Endodermal cell (in vitro differentiated cells): Measurements from ENCODE around the gene SLC22A16. TPM values are rescaled to one million over a fixed set of nuclear protein-coding genes. Genes with fewer than 3 reads are reported as not detected.

ENCODE experiments used
- DNase-seq: peaks from one replicate; pipeline ENCODE4 v3.0.0-alpha.2; 2017
- H3K27ac ChIP-seq: 2 replicates; pipeline ENCODE4 v1.5.1; 2013; ENCODE audit warnings: mild to moderate bottlenecking, low read depth, low read length, moderate library complexity
- H3K27me3 ChIP-seq: 2 replicates; pipeline ENCODE4 v1.6.1; 2013; ENCODE audit warnings: mild to moderate bottlenecking, low read length, moderate library complexity; ENCODE audit not compliant: insufficient read depth, control insufficient read depth, poor library complexity, severe bottlenecking
- H3K36me3 ChIP-seq: 2 replicates; pipeline ENCODE4 v1.7.0; 2013; ENCODE audit warnings: mild to moderate bottlenecking, low read length, moderate library complexity; ENCODE audit not compliant: control insufficient read depth, insufficient read depth
- H3K4me1 ChIP-seq: one replicate; pipeline ENCODE4 v1.7.0; 2013; ENCODE audit warnings: low read length; ENCODE audit not compliant: control insufficient read depth, insufficient read depth
- H3K4me3 ChIP-seq: 2 replicates; pipeline ENCODE4 v1.5.1; 2013; ENCODE audit warnings: mild to moderate bottlenecking, low read length, moderate library complexity
- H3K9ac ChIP-seq: 2 replicates; pipeline ENCODE4 v1.6.1; 2013; ENCODE audit warnings: mild to moderate bottlenecking, low read length, moderate library complexity; ENCODE audit not compliant: poor library complexity, severe bottlenecking; ENCODE audit errors: extremely low read depth
- H3K9me3 ChIP-seq: 2 replicates; pipeline ENCODE4 v1.6.1; 2013; ENCODE audit warnings: mild to moderate bottlenecking, low read length, moderate library complexity; ENCODE audit not compliant: control insufficient read depth
- H3K27ac Mint-ChIP-seq: 2 replicates; pipeline ENCODE4 v1.8.0; 2020; ENCODE audit warnings: mixed read lengths
- H3K27me3 Mint-ChIP-seq: 2 replicates; pipeline ENCODE4 v1.8.0; 2021; ENCODE audit warnings: mild to moderate bottlenecking, mixed read lengths; ENCODE audit not compliant: insufficient read depth
- H3K36me3 Mint-ChIP-seq: 2 replicates; pipeline ENCODE4 v1.8.0; 2020; ENCODE audit warnings: low read depth, mixed read lengths
- H3K4me1 Mint-ChIP-seq: 2 replicates; pipeline ENCODE4 v1.8.0; 2020; ENCODE audit warnings: mixed read lengths
- H3K4me3 Mint-ChIP-seq: 2 replicates; pipeline ENCODE4 v1.8.0; 2020; ENCODE audit warnings: mild to moderate bottlenecking, moderate library complexity, mixed read lengths
- H3K9me3 Mint-ChIP-seq: 2 replicates; pipeline ENCODE4 v1.8.0; 2020; ENCODE audit warnings: mild to moderate bottlenecking, mixed read lengths
- WGBS, 2 experiments: methylation state at CpG; one replicate each; pipeline versions ENCODE4 v1.1.5 to v1.1.7; 2013; ENCODE audit warnings: missing lambda C conversion rate in 2 of 2, mixed read lengths in 1 of 2; ENCODE audit not compliant: insufficient coverage in 1 of 2, insufficient read length in 1 of 2; 5-methylcytosine and 5-hydroxymethylcytosine counted together
- total RNA-seq, 2 donors: library from RNA; stranded (reverse); fragmentation: NEBNext Ultra II Directional in 1 of 2; extraction: Animal tissue kit (Norgen Biotek cat#: 25700) in 1 of 2; gene quantifications; 2 replicates in 1 of 2; 3 replicates in 1 of 2; pipeline ENCODE4 v1.2.1, GENCODE V29; 2021
- TF ChIP-seq, protein P1 (sequence below): fragments of 200-600 bp; sonication (generic); conservative IDR thresholded peaks from 2 replicates; pipeline ENCODE4 v1.5.0; 2021; ENCODE audit warnings: antibody characterized with exemption, mild to moderate bottlenecking

Gene SLC22A16
- total RNA-seq, 2 donors from 2014 or later = not detected

- no peaks in the 10 kb centered on the region for H3K9me3 Mint-ChIP-seq
- peaks cover 10% of the 10 kb centered on the region for H3K27me3 Mint-ChIP-seq
- 94 to 100% methylated on average over 2 of the region's 2 CpGs for WGBS, 2 experiments
- H3K4me3 Mint-ChIP-seq = no peak overlapping the region
- no peak overlapping the region for H3K27ac Mint-ChIP-seq
- no peak overlapping the region for H3K9ac ChIP-seq
- no peak for DNase-seq
- H3K27me3 ChIP-seq = no peaks in the 10 kb centered on the region
- no peak overlapping the region for H3K4me3 ChIP-seq
- no peaks in the 10 kb centered on the region for H3K9me3 ChIP-seq
- no peak overlapping the region for H3K27ac ChIP-seq
- peaks cover 7% of the 10 kb centered on the region for H3K4me1 Mint-ChIP-seq
- H3K36me3 ChIP-seq = no peaks in the 10 kb centered on the region
- no peaks in the 10 kb centered on the region for H3K4me1 ChIP-seq
- TF ChIP-seq, protein P1, sequence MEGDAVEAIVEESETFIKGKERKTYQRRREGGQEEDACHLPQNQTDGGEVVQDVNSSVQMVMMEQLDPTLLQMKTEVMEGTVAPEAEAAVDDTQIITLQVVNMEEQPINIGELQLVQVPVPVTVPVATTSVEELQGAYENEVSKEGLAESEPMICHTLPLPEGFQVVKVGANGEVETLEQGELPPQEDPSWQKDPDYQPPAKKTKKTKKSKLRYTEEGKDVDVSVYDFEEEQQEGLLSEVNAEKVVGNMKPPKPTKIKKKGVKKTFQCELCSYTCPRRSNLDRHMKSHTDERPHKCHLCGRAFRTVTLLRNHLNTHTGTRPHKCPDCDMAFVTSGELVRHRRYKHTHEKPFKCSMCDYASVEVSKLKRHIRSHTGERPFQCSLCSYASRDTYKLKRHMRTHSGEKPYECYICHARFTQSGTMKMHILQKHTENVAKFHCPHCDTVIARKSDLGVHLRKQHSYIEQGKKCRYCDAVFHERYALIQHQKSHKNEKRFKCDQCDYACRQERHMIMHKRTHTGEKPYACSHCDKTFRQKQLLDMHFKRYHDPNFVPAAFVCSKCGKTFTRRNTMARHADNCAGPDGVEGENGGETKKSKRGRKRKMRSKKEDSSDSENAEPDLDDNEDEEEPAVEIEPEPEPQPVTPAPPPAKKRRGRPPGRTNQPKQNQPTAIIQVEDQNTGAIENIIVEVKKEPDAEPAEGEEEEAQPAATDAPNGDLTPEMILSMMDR = no peak
- H3K36me3 Mint-ChIP-seq = no peaks in the 10 kb centered on the region
These were observed 48.3 kb downstream of the SLC22A16 start for GRCh38 chr6:110428153-110428552.

DNA sequence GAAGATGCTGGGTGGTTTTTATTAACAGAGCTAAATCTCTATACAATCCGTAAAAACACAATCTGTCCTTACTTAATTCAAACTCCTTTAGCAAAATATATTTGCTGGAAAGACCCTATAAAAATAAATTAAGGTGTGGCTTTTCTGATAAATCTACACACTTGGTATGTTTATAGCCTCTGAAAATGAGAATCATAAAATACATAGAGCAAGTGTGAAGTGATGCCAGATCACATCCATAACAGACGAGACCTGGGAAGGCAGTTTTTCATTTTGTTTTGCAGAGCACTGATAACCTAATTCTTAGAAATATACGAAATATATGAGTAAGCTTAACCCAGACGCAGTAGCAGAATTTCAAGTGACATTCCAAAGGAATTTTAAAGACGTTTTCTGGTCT is 50.6 kb downstream of the SLC22A16 start:
- Histone ChIP-seq H3K9me3 (no peaks in the 10 kb centered on the region), H3K36me3 (no peaks in the 10 kb centered on the region), H3K4me3 (no peak overlapping the region), H3K27me3 (no peaks in the 10 kb centered on the region), H3K4me1 (no peaks in the 10 kb centered on the region), H3K27ac (no peak overlapping the region), H3K9ac (no peak overlapping the region)
- Mint-ChIP-seq H3K4me1 (peaks cover 7% of the 10 kb centered on the region), H3K4me3 (no peak overlapping the region), H3K36me3 (no peaks in the 10 kb centered on the region), H3K27ac (no peak overlapping the region), H3K9me3 (peaks cover 7% of the 10 kb centered on the region), H3K27me3 (peaks cover 10% of the 10 kb centered on the region)
- DNase-seq = no peak
- WGBS, 2 experiments = 76 to 98% methylated on average over 3 to 5 of the region's 5 CpGs
- TF ChIP-seq, protein P1 = no peak

DNA sequence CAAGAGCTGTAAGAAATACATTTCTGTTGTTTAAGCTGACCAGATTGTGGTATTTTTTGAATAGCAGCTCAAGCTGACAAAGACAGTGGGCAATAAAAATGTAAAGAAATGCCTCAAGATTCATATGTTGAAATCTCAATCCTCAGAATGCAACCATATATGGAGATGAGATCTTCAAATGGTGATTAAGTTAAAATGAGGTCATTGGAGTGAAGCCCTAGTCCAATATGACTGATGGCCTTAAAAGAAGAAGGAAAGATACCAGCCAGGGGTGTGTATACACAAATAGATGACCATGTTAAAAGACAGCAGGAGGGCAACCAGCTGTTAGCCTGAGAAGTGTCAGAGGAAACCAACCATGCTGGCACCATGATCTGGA is 54.0 kb downstream of the SLC22A16 start:
- Mint-ChIP-seq H3K4me3 (no peak overlapping the region), H3K27me3 (peaks cover 4% of the 10 kb centered on the region), H3K27ac (no peak overlapping the region), H3K4me1 (peaks cover 15% of the 10 kb centered on the region), H3K9me3 (peaks cover 7% of the 10 kb centered on the region), H3K36me3 (no peaks in the 10 kb centered on the region)
- no peak overlapping the region for H3K27ac ChIP-seq
- DNase-seq = no peak
- no peaks in the 10 kb centered on the region for H3K4me1 ChIP-seq
- H3K27me3 ChIP-seq = no peaks in the 10 kb centered on the region
- TF ChIP-seq, protein P1 = no peak
- H3K9ac ChIP-seq = no peak overlapping the region
- H3K9me3 ChIP-seq = no peaks in the 10 kb centered on the region
- no peaks in the 10 kb centered on the region for H3K36me3 ChIP-seq
- H3K4me3 ChIP-seq = no peak overlapping the region
